GM12892 (cell line): ENCODE measurements around the gene ANKRD33.

Experiments used
- POLR2A ChIP-seq: IDR thresholded peaks from 2 replicates; pipeline ENCODE4 v1.6.1; 2011; ENCODE audit warnings: low read depth, low read length, control low read depth
- POLR2AphosphoS5 ChIP-seq: IDR thresholded peaks from 2 replicates; pipeline ENCODE4 v1.6.1; 2011; ENCODE audit warnings: low read depth, low read length, control low read depth

DNA sequence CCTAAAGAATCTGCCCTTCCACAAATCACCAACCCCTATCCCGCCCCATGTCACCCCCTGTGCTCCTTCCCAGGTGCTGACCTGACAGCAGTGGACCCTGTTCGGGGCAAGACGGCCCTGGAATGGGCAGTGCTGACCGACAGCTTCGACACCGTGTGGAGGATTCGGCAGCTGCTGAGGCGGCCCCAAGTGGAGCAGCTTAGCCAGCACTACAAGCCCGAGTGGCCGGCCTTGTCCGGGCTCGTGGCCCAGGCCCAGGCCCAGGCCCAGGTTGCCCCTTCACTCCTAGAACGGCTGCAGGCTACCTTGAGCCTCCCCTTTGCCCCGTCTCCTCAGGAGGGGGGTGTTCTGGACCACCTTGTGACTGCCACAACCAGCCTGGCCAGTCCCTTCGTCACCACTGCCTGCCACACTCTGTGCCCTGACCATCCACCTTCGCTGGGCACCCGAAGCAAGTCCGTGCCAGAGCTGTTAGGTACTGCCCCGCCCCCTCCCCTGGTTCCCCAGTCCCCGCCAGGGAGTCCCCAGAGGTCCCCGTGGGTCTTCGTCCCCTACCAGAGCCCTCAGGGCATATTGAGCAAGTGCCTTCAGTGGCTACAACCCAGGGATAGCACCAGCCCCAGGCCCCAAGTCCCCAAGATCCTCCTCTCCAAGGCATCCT lies 2.7 kb downstream of the ANKRD33 start:
- TF ChIP-seq POLR2A (no peak), POLR2AphosphoS5 (no peak)
